NK-92 (cell line): Measurements from ENCODE around the gene MICU1.
"Not testable (repeated sequence)": the region's sequence is repeated elsewhere in the genome, so short reads cannot be mapped to it uniquely, and the experiment has no call there.

Experiments
- DNase-seq: peaks from one replicate; lab custom pipeline; 2025; ENCODE audit not compliant: unreplicated experiment; lab: John Stamatoyannopoulos, UW

MICU1 gene

DNA sequence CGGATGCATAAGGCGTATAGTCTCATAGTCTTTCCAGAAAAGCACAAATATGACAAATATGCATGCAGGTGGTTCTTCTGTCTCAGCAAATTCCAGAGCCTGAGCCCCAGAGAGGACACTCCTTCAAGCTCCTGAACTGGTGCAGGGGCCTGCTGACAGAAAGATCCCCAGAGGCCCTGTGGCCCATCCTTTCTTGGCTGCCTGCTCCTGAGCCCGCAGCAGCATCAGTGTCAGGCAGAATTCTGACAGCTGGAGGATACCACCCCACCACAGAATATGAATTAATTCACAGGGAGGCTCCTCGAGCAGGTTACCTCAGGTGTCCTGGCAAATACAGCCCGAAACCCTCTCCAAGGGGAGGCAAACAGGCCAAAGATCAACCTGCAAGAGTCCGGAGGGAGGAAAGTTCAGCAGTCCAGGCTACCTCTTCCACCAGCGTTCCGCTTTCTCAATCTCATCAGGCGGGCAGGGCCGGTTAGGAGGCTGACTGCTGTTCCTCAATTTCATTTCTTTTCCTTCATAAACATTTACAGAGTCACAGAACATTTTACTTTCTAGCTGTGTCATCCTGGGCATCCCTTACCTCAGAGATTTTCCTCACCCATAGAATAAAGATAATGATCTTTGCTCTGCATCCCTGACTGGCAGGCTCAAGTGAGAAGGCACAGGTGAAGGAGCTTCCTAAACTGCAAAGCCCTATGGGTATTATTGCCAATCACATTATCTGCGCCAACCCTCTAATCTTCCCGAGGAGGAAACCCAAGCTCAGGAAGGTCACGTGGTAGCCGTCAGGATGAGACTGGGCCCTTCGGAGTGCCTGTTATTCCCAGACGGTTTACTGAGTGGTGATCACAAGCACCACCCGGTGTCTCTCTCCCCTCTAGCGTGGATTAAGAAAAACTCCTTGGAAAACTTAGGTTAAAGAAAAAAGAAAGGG is 272.6 kb downstream of the MICU1 start:
- no peak for DNase-seq

DNA sequence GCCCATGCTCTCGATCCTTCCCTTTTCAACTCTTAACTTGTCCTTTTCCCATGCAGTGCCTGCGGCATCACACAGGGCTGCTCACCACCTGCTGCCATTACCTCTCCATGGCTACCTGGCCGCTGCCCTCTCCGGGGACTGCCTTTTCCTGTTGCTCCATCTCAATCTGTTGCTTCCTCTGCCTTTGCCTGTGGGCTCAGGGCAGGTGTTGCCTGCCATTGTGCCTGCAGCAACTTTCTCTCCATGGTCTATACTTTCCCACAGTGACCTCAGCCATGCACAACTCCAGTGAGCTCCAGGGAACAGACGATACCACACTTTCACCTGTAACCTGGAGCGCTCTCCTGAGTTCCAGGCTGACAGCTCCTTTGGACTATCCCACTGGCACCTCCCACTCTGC is 274.4 kb downstream of the MICU1 start:
- DNase-seq, result no peak

DNA sequence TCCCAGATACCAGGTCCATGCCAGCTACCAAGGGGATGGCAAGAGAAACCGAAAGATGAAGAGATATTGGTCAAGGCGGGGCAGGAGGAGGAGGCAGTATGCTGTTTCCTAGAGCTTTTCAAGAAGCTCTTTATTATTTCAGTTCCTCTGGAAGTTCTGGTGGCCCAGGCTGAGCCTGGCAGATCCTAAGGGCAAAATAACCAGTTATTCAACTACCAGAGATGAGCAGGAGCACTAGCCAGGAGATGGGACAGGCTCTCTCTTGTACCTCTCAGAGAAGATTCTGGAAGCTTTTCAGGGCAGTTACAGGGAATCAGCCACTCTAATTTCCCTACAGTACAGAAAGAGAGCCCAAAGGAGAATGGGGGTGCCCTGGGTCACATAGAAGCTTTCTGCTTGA is 276.4 kb downstream of the MICU1 start:
- DNase-seq, result no peak

DNA sequence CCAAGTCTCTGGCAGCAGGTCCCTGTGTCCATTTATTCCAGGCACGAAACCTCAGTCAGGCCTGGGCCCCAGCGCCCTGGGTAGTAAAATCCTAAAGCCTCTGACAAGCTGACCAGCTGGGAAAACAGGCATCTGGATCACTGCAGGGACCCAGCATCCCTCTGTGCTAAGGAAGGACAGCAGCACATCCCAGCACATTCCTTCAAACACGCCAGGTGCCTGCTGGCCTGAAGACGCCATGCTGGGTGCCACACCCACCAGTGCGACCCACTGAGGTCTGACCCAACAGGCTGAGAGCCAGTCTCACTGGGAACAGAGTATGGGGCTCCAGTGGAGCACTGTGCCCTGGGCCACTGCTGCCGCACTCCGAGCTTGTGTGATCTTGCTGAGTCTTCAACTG is 277.6 kb downstream of the MICU1 start:
- no peak for DNase-seq

DNA sequence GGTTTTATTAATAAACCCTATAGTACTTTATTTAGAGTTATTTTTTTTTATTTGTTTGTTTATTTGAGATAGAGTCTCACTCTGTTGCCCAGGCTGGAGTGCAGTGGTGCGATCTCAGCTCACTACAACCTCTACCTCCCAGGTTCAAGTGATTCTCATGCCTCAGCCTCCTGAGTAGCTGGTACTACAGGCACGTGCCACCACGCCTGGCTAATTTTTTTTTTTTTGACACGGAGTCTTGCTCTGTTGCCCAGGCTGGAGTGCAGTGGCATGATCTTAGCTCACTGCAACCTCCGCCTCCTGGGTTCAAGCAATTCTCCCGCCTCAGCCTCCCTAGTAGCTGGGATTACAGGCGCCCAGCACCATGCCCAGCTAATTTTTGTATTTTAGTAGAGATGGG is 279.8 kb downstream of the MICU1 start:
- DNase-seq, result not testable (repeated sequence)

DNA sequence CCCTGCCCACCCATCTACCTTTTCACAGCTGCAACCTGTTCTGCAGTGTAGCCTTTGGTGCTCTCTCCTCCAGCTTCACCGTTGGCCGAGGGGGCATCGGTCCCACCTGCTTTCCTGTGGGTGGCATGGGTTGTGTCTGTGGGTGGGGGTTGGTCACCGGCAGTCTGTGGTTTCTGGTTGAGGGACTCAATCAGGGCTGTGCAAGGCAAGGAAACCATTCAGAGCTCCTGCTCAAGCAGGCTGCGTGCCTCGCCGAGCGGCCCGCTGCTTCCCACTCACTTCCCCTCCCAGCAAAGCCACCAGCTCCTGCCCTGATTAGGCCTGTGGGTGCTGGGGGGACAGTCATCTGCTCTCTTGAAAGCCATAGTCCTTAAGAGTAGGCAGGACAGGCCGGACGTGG is 280.9 kb downstream of the MICU1 start:
- DNase-seq, result no peak

DNA sequence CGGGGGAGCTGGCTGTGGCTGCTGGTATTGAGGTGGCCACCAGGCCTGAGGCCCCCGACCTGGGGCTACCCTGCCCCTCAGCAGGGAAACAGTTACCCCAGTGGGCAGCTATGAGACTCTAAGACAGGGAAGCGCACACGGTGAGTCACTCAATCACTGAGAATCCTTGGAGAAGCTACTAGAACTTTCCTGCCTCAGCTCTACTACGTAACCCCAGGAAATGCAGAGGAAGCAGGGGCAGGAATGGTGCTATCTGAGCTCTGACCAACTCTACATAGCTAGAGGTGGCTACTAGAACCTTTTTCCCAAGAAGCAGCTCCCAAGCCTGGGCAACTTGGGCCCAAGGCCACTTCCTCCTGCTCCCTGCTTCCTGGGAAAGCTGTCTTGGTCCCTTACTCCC is 283.0 kb downstream of the MICU1 start:
- DNase-seq, result no peak

DNA sequence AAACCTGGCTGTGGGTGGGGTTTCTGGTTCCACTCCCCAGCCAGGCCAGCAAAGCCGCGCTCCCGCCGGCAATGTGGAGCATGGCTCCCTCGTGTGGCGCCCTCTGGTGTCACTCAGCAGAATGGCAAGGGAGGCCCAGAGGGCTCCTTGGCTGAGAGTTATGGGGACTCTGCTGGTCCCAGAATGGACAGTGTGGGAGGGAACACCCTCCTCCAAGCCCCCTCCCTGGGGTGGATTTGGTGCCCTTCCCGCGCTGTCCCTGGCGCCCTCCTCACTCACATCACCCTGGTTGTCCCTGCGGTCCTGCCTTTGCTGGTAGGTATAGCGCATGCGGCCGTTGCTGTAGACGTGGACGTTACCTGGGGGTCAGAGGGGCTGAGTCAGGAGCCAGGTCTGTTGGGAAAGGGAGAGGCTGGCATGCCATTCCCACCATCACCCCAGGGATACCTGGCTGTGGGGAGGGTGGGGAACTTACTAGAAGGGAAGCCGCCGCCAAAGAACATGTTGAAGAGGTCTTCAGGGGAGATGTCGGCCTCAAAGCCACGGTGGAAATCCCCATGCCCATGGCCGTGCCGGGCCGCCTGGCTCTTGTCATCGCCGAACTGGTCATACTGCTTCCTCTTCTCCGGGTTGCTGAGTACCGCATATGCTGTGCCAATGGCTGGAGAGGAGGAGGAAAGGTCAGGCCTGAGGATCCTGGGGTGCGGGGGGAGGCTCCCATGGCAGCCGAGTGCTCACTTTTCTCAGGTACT is 285.2 kb downstream of the MICU1 start:
- no peak for DNase-seq

DNA sequence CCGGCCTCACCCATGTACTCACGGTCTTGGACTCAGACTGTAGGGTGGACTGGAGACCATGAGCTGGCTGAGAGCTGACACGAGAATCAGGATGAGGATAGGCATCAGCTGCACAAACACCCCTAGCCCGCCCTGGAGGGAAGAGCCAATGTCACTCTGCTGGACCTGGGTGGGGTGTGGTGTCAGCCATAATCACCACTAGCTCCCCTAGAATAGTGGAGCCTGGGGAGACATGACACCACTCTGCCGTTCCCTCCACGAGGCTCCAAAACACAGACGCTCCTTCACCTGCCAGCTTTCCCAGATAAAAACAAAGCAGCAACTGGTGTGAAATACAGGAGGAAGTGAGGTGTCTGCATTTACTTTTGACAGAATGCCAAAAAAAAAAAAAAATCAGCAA is 287.7 kb downstream of the MICU1 start:
- DNase-seq, result no peak

DNA sequence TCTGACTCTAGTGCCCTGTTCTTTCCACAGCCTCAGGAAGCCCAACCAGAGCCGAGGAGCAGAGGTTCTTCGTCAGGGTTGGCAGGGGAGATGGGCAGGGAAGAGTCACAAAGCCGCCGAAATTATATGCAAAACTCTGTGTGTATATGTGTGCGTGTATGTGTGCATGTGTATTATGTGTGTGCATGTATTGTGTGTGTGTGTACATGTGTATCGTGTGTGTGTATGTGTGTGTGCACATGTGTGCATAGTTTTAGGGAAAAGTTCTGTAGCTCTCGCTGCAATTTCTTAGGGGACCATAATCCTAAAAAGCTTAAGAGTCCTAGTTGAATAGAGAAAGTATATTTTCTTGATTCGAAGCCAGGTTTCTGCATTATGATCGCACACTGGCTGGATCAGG is 288.2 kb downstream of the MICU1 start:
- DNase-seq, result no peak

DNA sequence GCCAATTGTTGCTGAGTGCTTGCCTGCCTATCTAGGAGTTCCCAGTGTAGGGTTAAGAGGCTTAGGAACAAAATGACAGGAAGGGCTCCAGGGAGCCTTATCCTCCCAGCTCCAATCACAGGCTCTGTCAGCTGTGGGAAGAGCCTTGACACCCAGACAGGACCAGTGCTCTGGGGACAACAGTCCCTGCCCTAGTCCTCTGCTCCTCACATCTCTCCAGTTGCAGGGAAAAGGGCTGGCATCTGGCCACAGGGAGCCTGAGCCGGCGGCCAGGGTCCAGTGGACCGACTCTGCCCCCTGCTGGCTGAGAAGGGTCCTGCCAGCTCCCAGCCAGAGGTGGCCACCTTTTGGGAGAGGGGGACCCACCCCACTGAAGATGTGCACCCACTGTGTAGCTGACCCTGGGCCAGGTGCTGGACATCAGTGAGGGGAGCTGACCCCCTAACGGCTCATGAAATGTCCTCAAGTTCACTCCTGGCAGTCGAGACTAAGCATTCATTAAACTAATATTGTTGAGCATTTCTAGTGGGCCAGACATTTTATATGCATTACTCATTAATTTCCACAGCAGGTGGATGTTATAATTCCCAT is 288.7 kb downstream of the MICU1 start:
- no peak for DNase-seq

DNA sequence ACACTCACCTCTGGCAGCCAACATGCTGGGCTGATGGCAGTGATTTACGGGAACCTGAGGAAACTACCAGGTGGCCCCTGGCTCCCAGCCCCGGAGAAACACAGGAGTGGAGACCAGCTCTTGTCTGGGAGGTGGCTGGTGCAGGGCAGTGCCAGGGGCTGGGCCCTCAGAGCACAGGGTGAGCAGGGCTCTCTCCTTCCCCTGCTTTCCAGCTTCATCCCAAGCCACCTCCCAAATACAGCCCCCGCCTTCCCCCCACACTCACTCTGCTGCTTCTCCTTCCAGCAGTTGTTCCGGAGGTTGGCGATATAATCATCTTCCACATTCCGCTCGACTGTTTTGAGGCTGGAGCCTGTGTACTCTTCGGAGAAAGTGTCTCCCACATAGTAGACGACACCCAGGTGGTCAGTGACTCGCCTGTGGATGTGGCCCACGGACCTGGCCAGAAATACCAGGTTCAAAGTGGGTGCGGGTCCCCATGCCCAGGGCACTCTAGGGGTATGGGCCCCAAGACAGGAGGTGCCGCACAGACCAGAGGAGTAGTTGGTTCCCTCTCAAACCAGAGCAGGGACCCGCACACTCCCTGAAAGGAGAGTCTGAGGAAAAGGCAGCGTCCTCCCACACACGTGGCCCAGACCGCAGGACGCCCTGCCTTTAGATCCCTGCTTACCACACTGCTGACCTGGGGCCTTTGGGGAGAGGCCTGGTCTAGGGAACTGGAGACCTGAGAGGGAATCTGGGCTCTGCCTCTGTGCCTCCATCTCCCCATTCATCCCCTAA is 289.4 kb downstream of the MICU1 start:
- no peak for DNase-seq

DNA sequence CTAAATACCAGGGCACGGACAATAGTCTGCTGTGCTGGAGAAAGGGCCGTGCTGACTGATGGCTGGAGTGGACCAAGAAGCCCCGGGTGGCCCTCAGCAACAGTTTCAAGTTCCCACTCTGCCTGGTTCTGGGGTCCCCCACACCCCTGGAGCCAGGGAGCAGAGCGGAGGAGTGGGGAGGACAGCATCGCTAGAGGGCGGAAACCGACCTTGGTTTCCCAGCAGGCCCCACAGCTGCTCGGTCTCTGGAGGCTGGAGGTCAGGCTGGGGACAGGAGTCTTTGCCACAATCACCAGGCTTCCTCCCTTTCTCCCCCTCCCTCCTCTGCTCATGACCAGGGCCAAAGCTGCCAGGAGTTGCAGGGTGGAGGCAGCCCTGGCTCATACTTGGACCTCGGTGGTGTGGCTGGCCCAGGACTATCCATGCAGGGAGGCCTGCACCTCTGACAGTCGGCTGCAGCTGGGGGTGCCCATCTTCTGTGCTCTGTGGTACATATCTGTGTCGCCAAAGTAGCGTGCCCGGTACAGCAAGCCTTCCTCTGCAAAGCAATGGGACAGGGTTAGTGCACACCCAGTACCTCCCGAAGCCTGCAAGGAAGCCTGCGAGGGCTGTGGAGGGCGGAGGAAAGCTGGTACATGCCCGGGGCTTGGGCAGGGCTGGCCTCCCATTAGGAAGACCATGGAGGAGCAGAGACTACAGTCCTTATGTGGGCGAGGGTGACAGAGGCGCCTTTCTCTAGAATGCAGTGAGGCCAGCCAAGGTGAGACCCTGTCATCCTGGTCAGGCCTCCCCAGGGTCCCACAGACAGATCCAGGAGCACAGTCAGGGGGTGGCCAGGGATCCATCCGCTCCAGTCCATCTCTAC is 290.3 kb downstream of the MICU1 start:
- no peak for DNase-seq

DNA sequence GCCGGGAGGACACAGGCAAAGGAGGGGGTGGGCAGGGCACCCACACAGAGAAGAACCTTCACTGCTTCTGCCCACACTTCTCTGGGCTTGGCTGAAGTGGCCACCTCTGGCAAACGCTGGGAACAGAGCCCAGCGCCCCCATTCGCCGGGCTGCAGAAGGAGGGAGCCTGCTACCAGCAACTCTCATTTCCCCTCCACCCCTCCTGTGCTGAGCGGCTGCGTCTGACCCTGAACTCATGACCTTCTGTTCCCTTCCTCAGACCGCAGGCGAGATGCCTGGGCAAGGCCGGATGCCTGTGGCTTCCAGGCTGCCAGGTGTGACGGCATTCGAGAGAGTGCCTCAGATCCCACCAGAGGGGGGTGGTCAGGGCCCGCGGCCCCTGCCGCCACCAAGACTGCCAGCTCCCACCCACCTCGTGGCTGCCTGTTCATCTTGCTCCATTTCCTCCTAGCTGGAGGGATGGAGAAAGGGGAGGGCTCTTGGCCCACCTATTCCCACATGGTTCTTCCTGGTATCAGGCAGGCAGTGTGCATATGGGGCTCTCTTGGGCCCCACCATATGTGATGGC is 291.0 kb downstream of the MICU1 start:
- peak; percentile 30 for DNase-seq

DNA sequence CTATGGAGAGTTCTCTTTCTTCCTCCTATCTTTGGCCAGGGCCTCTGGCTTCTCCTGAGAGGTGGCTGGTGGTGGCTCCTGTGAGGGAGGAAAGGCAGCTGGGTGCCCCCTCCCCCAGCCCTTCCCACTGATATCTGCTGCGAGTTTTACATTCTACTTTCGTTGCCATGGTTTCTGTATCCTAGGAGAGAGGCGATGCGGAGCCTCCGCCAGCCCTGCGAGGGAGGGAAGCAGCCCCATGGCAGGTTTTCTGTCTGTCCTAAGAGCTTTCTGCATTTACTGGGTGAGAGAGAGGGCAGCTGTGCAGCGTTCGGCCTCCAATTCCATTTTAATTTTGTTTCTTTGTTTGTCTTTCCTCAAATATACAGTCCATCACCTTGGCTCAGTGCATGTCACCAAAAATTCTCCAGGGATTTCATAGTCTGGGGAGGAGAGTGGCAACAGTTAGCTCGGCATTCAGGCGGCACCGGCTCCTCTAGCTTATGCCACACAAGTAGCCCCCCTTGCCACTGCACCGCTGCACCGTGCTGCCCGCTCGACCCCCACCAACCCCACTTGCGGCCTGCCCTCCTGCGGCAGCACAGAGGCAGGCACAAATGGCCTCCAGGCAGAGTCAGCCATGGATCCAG is 291.6 kb downstream of the MICU1 start:
- DNase-seq, result no peak

DNA sequence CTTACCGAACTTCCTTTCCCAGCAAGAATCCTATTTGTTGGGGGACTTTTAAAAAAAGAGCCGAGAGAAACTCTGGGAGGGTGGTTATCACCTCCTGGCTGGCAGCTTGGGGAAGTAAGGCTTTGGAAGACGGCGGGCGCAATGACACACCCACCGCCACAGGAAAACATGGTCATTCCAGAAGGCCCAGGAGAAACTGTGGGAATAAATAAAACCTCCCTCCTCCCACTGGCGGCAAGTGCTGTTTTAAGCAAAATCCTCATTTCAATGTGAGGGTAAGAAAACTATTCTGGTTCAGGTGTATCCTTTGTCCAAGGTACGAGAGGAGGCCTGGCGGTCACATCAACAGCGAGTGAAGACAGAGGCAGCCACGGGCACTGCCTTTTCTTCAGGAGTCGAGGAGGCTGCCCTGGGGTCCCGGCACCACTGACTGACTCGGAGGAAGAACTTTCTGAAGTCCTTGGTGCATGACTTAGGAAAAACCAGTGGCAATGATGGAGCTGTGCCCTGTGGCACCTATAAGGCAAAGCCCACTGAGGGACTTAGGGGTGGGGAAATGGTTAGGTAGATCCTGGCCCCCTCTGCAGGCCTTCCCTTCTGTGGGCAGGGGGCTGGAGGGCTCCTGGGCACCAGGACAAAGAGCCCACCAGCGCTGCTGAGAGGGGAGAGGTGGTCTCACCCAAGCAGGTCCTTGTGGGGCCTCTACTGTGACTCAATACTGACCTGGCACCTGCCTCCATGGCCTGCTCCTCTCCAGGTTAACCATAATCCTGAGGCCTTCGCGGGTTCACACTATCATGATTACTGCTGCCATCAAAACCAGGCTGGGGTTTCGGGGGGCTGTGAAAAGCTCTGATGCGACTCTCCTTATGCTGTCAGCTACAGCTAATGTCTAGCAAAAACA is 292.5 kb downstream of the MICU1 start:
- no peak for DNase-seq

DNA sequence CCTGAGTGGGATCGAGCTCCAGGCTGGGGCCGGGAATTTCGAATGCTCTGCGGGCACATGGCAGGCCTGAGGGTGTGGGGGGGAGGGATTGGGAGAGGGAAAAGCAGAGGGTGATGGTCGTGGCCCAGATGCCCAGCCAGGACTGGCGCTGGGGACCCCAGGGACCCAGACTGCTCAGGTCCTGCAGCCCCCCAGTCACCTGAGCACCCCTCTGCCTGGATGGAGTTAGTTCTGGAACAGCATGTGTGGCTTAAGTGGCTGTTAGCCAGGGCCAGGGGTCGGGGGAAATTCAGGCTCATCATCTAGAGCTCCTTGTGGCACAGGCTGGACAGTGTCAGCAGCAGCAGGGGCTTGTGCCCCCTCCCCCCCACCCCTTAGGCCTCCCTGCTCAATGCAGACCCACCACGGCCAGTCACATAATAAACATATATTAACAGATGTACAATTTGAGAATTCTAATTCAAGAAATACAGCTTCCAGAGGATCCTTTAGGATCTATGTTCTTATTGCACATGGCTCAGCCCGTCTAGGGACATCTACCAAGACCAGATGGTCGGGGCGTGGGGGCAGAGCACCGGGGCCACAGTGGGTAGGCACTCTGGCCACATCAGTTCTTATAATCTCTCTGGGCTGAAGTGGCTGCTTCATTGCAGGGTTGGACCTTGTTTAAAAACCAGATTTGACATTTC is 293.3 kb downstream of the MICU1 start:
- no peak for DNase-seq
